CD4-positive, alpha-beta T cell treated with Interleukin-4 for 4 hours (primary cell): ENCODE measurements around the gene BMPR2.
"Not testable (repeated sequence)": the region's sequence is repeated elsewhere in the genome, so short reads cannot be mapped to it uniquely, and the experiment has no call there.

Experiments
- DNase-seq: peaks from one replicate; pipeline ENCODE4 v3.0.0-alpha.2; 2020

Gene BMPR2

GRCh38 chr2:202542142-202542541 lies 166.0 kb downstream of the BMPR2 start:
- no peak for DNase-seq

DNA sequence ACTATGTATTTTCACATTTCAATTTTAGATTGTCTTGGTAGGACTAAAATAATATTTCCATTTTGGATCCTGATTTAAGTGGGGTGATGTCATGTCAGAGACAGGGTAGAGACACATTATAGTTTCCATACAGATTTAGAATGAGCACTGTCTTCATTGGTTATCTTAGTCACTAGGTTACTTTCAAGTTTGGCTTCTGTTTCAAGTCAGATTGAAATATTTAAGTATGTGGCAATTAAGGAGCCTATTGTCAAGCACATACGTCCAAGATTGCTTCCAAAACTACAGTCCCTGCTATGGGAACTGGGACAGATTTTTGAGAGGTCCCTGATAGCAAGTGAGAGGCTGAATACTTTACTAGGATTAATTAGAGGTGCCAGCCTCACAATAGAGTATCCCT lies 169.4 kb downstream of the BMPR2 start:
- no peak for DNase-seq

DNA sequence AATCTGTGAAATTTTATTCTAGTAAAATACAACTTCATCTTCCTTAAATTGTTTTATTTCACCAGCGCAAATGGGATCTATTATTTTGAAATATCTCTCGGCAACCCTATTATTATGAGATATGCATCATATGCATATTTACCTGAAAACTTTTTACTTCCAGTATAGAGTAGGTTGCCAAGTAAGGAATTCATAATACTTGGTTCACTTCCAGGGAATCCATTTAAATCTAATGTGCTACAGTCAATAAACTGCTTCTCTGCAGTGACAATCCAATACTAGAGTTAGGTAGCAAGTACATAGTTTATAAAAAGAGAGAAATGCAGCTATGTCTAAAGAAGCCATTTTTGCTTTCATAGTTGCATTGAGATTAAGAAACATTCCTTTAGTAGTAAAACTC lies 169.8 kb downstream of the BMPR2 start:
- DNase-seq, result no peak

DNA sequence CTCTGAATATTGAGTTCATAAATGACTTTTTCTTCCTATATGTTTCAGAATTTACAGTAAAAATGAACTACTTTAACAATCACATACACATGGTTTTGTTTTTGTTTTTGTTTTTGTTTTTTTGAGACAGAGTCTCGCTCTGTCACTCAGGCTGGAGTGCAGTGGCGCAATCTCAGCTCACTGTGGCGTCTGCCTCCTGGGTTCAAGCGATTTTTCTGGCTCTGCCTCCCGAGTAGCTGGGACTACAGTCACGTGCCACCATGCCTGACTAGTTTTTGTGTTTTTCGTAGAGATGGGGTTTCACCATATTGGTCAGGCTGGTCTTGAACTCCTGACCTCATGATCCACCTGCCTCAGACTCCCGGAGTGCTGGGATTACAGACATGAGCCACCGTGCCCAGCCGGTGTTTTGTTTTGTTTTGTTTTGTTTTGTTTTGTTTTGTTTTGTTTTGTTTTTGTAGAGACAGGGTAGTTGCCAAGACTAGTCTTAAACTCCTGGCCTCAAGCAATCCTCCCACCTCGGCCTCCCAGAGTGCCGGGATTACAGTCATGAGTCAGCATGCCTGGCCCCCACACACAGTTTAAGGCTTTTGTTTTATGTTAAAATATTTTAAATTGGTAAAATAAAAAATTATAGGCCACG lies 170.5 kb downstream of the BMPR2 start:
- DNase-seq, result not testable (repeated sequence)

DNA sequence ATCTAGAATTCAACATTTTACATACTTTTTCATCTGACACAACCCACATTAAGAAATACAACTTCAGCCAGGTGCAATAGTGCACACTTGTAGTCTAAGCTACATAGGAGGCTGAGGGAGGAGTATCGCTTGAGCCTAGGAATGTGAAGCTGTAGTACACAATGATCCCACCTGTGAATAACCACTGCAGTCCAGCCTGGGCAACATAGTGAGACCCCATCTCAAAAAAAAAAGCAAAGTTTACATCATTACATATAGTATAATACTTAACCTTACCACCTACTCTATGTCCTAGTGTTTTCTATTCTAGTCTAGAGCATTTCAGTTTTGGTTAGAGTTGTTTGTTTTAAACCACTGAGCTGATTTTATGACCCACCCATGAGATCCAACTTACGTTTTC lies 172.1 kb downstream of the BMPR2 start:
- no peak for DNase-seq

DNA sequence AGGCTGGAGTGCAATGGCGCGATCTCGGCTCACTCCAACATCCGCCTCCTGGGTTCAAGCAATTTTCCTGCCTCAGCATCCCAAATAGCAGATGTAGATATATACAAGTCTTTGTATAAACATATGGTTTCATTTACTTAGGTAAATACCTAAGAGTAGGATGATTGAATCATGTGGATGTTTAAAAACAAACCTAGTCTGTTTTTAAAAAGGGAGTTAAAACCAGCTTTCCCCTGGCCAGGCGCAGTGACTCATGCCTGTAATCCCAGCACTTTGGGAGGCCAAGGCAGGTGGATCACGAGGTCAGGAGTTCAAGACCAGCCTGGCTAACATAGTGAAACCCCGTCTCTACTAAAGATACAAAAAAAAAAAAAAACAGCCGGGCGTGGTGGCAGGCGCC lies 174.9 kb downstream of the BMPR2 start:
- DNase-seq, result not testable (repeated sequence)

- DNase-seq, result no peak
Observed at GRCh38 chr2:202555356-202555755, 179.2 kb downstream of the BMPR2 start.

- DNase-seq, result no peak
Observed at GRCh38 chr2:202560200-202560599, 184.1 kb downstream of the BMPR2 start.

- no peak for DNase-seq
Observed at GRCh38 chr2:202564226-202564625, 188.1 kb downstream of the BMPR2 start.

GRCh38 chr2:202566286-202566685 lies 190.2 kb downstream of the BMPR2 start:
- no peak for DNase-seq

- no peak for DNase-seq
Observed at GRCh38 chr2:202574541-202574940, 198.4 kb downstream of the BMPR2 start.

GRCh38 chr2:202575194-202575593 lies 199.1 kb downstream of the BMPR2 start:
- not testable (repeated sequence) for DNase-seq

GRCh38 chr2:202577250-202578183 lies 201.4 kb downstream of the BMPR2 start:
- no peak for DNase-seq

DNA sequence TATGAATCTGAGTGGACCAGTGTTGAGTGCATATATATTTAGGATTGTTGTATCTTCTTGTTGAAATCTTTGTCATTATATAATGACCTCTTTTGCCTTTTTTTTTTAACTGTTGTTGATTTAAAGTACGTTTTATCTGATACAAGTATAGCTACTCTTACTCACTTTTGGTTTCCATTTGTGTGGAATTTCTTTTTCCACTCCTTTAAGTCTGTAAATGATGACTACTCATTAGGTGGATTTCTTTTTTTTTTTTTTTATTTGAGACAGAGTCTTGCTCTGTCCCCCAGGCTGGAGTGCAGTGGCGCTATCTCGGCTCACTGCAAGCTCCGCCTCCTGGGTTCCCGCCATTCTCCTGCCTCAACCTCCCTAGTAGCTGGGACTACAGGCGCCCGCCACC lies 206.7 kb downstream of the BMPR2 start:
- not testable (repeated sequence) for DNase-seq

DNA sequence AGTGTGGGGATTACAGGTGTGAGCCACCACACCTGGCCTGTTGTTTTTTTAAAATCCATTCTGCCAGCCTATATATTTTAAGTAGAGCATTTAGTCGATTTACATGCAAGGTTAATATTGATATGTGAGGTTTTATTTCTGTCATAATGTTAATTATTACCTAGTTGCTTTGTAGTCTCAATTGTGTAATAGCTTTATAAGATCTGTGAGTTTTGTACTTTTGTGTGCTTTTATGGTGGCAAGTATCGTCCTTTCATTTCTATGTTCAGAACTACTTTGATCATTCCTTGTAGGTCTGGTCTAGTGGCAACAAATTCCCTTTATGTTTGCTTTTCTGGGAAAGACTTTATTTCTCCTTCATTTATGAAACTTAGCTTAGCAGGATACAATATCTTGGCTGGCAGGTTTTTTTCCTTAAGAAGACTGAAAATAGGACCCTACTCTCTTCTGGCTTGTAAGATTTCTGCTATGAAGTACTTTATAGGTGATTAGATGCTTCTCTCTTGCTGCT lies 207.6 kb downstream of the BMPR2 start:
- no peak for DNase-seq

- DNase-seq, result peak; percentile 77
Observed at GRCh38 chr2:202588647-202589581, 212.8 kb downstream of the BMPR2 start.

- DNase-seq, result no peak
Observed at GRCh38 chr2:202589582-202589949, 213.4 kb downstream of the BMPR2 start.

- no peak for DNase-seq
Observed at GRCh38 chr2:202592566-202592965, 216.4 kb downstream of the BMPR2 start.

- no peak for DNase-seq
Observed at GRCh38 chr2:202599105-202599504, 223.0 kb downstream of the BMPR2 start.

GRCh38 chr2:202599911-202600310 lies 223.8 kb downstream of the BMPR2 start:
- DNase-seq, result no peak

DNA sequence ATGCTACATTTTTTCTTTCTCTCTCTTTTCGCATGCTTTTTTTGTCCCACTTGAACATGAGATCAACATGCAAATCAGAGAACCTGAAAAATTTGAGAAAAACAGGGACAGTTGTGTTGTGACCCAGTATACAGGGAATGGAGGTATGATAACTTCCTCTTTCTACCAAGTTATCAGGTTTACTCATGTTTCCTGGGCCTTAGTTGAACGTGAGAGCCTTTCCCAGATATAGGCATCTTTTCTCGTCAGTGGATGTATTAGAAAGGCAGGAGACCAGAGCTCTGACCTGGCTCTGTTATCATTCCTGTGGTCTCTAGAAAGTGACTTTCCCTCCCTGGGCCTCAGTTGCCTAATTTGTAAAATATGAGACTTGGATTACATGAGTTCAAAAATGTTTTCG lies 228.6 kb downstream of the BMPR2 start:
- no peak for DNase-seq

GRCh38 chr2:202605174-202605573 lies 229.0 kb downstream of the BMPR2 start:
- no peak for DNase-seq
